SK-N-SH (cell line): ENCODE results near the gene ZNF410. TPM values are rescaled to one million over a fixed set of nuclear protein-coding genes. Genes with fewer than 3 reads are reported as not detected.

Experiments used
- CTCF ChIA-PET: fragments of 300-600, 350-600 bp; formaldehyde crosslinking; extraction: SDS; loops from one replicate; lab custom pipeline; 2021; lab: Yijun Ruan, JAX
- POLR2A ChIA-PET: fragments of 350-600 bp; sonication (Branson Sonifier 250); formaldehyde crosslinking; extraction: SDS; loops from one replicate; lab custom pipeline; 2020; ENCODE audit warnings: antibody characterized with exemption, inconsistent platforms; lab: Yijun Ruan, JAX
- DNase-seq: peaks from one replicate; pipeline ENCODE4 v3.0.0; 2012
- H2AFZ ChIP-seq: fragments of 200-600 bp; sonication (generic); 2 replicates; pipeline ENCODE4 v1.8.1; 2016; ENCODE audit warnings: antibody characterized with exemption, mild to moderate bottlenecking, low read depth
- H3F3A ChIP-seq: fragments of 200-600 bp; sonication (generic); replicated peaks from 2 replicates; pipeline ENCODE3; 2016; ENCODE audit warnings: antibody characterized with exemption, mild to moderate bottlenecking; ENCODE audit not compliant: insufficient read depth
- H3K27ac ChIP-seq, 2 experiments: fragments of 200-500 bp in 1 of 2; fragments of 200-600 bp in 1 of 2; sonication (Bioruptor generic) in 1 of 2; sonication (generic), shearing (Covaris generic) in 1 of 2; 2 replicates each; pipeline versions ENCODE4 v1.5.1 to v1.6.1; 2014 to 2016; ENCODE audit warnings: low read depth in 2 of 2, inconsistent platforms in 1 of 2, low read length in 1 of 2, mild to moderate bottlenecking in 1 of 2, mixed read lengths in 1 of 2
- H3K27me3 ChIP-seq: fragments of 200-600 bp; sonication (generic), shearing (Covaris generic); 2 replicates; pipeline ENCODE4 v1.6.1; 2016; ENCODE audit warnings: mixed run types; ENCODE audit not compliant: insufficient read depth
- H3K36me3 ChIP-seq, 2 experiments: fragments of 200-500 bp in 1 of 2; fragments of 200-600 bp in 1 of 2; sonication (Bioruptor generic) in 1 of 2; sonication (generic) in 1 of 2; replicated peaks in 1 of 2; 2 replicates each; pipeline versions ENCODE3 to v1.5.1; 2014 to 2016; ENCODE audit warnings: low read length in 1 of 2, mild to moderate bottlenecking in 1 of 2; ENCODE audit not compliant: insufficient read depth in 2 of 2, control insufficient read depth in 1 of 2
- H3K4me1 ChIP-seq, 2 experiments: fragments of 200-500 bp in 1 of 2; fragments of 200-600 bp in 1 of 2; sonication (Bioruptor generic) in 1 of 2; sonication (generic), shearing (Covaris generic) in 1 of 2; 2 replicates each; pipeline versions ENCODE4 v1.5.1 to v1.6.1; 2014 to 2016; ENCODE audit warnings: low read depth in 1 of 2, low read length in 1 of 2, mixed run types in 1 of 2; ENCODE audit not compliant: insufficient read depth in 2 of 2, control insufficient read depth in 1 of 2
- H3K4me2 ChIP-seq: fragments of 200-600 bp; sonication (generic), shearing (Covaris generic); 2 replicates; pipeline ENCODE4 v1.6.1; 2017; ENCODE audit warnings: mixed run types
- H3K4me3 ChIP-seq, 2 experiments: fragments of 200-500 bp in 1 of 2; fragments of 200-600 bp in 1 of 2; sonication (Bioruptor generic) in 1 of 2; sonication (generic), shearing (Covaris generic) in 1 of 2; 2 replicates each; pipeline versions ENCODE4 v1.5.1 to v1.8.1; 2014 to 2016; ENCODE audit warnings: low read depth in 2 of 2, inconsistent platforms in 1 of 2, low read length in 1 of 2, mild to moderate bottlenecking in 1 of 2, mixed read lengths in 1 of 2, moderate library complexity in 1 of 2
- H3K79me2 ChIP-seq: fragments of 200-600 bp; sonication (generic); 2 replicates; pipeline ENCODE4 v1.8.1; 2017; ENCODE audit warnings: mild to moderate bottlenecking; ENCODE audit not compliant: insufficient read depth
- H3K9ac ChIP-seq: fragments of 200-600 bp; sonication (generic); 2 replicates; pipeline ENCODE4 v1.6.1; 2017; ENCODE audit warnings: mixed run types
- H3K9me2 ChIP-seq: fragments of 200-600 bp; sonication (generic); 2 replicates; pipeline ENCODE4 v1.6.1; 2017; ENCODE audit warnings: mixed run types
- H3K9me3 ChIP-seq: fragments of 200-600 bp; sonication (generic); 2 replicates; pipeline ENCODE4 v1.6.1; 2017; ENCODE audit warnings: mixed run types, mild to moderate bottlenecking, moderate library complexity
- H4K20me1 ChIP-seq: fragments of 200-600 bp; sonication (generic); 2 replicates; pipeline ENCODE4 v1.6.1; 2017; ENCODE audit warnings: mild to moderate bottlenecking, mixed run types; ENCODE audit not compliant: insufficient read depth
- CTCF ChIP-seq: fragments of 200-600 bp; sonication (generic); IDR thresholded peaks from 2 replicates; pipeline ENCODE4 v1.6.1; 2017; ENCODE audit warnings: antibody characterized with exemption, mild to moderate bottlenecking, moderate library complexity
- EP300 ChIP-seq, 2 experiments: IDR thresholded peaks; 2 replicates each; pipeline versions ENCODE4 v1.4.0 to v1.6.1; 2012; ENCODE audit warnings: borderline replicate concordance in 1 of 2, low read depth in 1 of 2, low read length in 1 of 2
- EZH2phosphoT487 ChIP-seq: fragments of 200-600 bp; sonication (generic); IDR thresholded peaks from 2 replicates; pipeline ENCODE4 v1.6.1; 2017; ENCODE audit warnings: low read depth, mixed run types, mild to moderate bottlenecking, antibody characterized with exemption, moderate library complexity, borderline replicate concordance
- FOXM1 ChIP-seq: IDR thresholded peaks from 2 replicates; pipeline ENCODE4 v1.4.0; 2012; ENCODE audit warnings: low read depth, mild to moderate bottlenecking
- GABPA ChIP-seq: IDR thresholded peaks from 2 replicates; pipeline ENCODE4 v1.4.0; 2012; ENCODE audit warnings: low read depth, mild to moderate bottlenecking
- IRF3 ChIP-seq: fragments of 150-350 bp; IDR thresholded peaks from 2 replicates; pipeline ENCODE4 v1.6.1; 2016; ENCODE audit warnings: mild to moderate bottlenecking, low read depth, low read length
- MAX ChIP-seq: IDR thresholded peaks from 2 replicates; pipeline ENCODE4 v1.4.0; 2012; ENCODE audit warnings: low read depth
- MEF2A ChIP-seq: IDR thresholded peaks from 2 replicates; pipeline ENCODE4 v1.4.0; 2012; ENCODE audit warnings: low read depth, borderline replicate concordance
- NFIC ChIP-seq: IDR thresholded peaks from 2 replicates; pipeline ENCODE4 v1.4.0; 2012; ENCODE audit warnings: borderline replicate concordance
- NRF1 ChIP-seq: IDR thresholded peaks from 2 replicates; pipeline ENCODE4 v1.6.1; 2012; ENCODE audit warnings: low read depth, mild to moderate bottlenecking, low read length
- RCOR1 ChIP-seq: fragments of 150-350 bp; IDR thresholded peaks from 2 replicates; pipeline ENCODE4 v1.6.1; 2017; ENCODE audit warnings: antibody characterized with exemption, low read length
- RXRA ChIP-seq: IDR thresholded peaks from 2 replicates; pipeline ENCODE4 v1.4.0; 2012; ENCODE audit warnings: low read depth, mild to moderate bottlenecking, borderline replicate concordance
- TAF1 ChIP-seq: IDR thresholded peaks from 2 replicates; pipeline ENCODE4 v1.6.1; 2012; ENCODE audit warnings: low read depth, mild to moderate bottlenecking, low read length, moderate library complexity, borderline replicate concordance
- TEAD4 ChIP-seq: IDR thresholded peaks from 2 replicates; pipeline ENCODE4 v1.4.0; 2012; ENCODE audit warnings: mild to moderate bottlenecking, borderline replicate concordance; ENCODE audit not compliant: insufficient read depth
- ZBTB33 ChIP-seq: IDR thresholded peaks from 2 replicates; pipeline ENCODE4 v1.4.0; 2012; ENCODE audit warnings: low read depth, borderline replicate concordance
- WGBS: methylation state at CpG from one replicate; pipeline ENCODE4 v1.1.6; 2017; ENCODE audit warnings: low lambda C conversion rate; 5-methylcytosine and 5-hydroxymethylcytosine counted together
- polyA plus RNA-seq, 3 experiments: library from polyadenylated mRNA; depleted of rRNA; stranded (reverse); fragments of >200 nt; gene quantifications; 2 replicates each; pipeline ENCODE4 v1.2.3, GENCODE V29; 2012

ZNF410 gene
- polyA plus RNA-seq, 1 of the 3 experiments (the other 2 are of a cell fraction) = 22.8 TPM

- Histone ChIP-seq H3K27me3 (no peaks in the 10 kb centered on the region), H3K4me2 (no peak overlapping the region), H3K9ac (no peak overlapping the region), H3K79me2 (no peaks in the 10 kb centered on the region), H3K9me3 (no peaks in the 10 kb centered on the region), H3K4me1 (no peaks in the 10 kb centered on the region), H3F3A (no peaks in the 10 kb centered on the region), H3K27ac (no peak overlapping the region), H3K9me2 (no peaks in the 10 kb centered on the region), H3K36me3 (peaks cover 0 to 3% of the 10 kb centered on the region in 2 experiments), H4K20me1 (no peaks in the 10 kb centered on the region), H3K4me3 (no peak overlapping the region), H2AFZ (no peak overlapping the region)
- 100% methylated on average over 1 of the region's 1 CpG for WGBS
- ChIA-PET CTCF (interaction anchor here (0.6 kb wide), 1 partner anchor 100 kb away, joined by 3 read pairs; no protein-coding TSS in a partner anchor), POLR2A (no interaction called here)
- no peak for DNase-seq
- TF ChIP-seq CTCF (no peak), IRF3 (no peak), ZBTB33 (no peak), RXRA (no peak), NFIC (no peak), GABPA (no peak), MAX (no peak), MEF2A (no peak), EP300 (IDR thresholded peaks at IDR 0.05; ENCODE audit: borderline replicate concordance in 1 of 2, low read depth in 1 of 2, low read length in 1 of 2) (no peak), RCOR1 (no peak), FOXM1 (no peak), NRF1 (no peak), TEAD4 (no peak), EZH2phosphoT487 (no peak), TAF1 (no peak)
Observed at GRCh38 chr14:73842201-73842600, 44.5 kb upstream of the ZNF410 start.
